ENCODE data around the gene MAGI1. TPM values are rescaled to one million over a fixed set of nuclear protein-coding genes. Genes with fewer than 3 reads are reported as not detected.

The MAGI1 gene
- total RNA-seq, 4 donors from 2014 or later = 7.6 to 42.9 (median 37.0) TPM

- no peaks in the 10 kb centered on the region for H3K4me1 ChIP-seq
- no peak for DNase-seq
- intact Hi-C loops (cut with DNase I; ENCODE audit: low total_unique reads) = no loop called here
- H3K9me3 ChIP-seq = no peaks in the 10 kb centered on the region
- H3K27ac ChIP-seq = no peak overlapping the region
- TF ChIP-seq, protein P1, sequence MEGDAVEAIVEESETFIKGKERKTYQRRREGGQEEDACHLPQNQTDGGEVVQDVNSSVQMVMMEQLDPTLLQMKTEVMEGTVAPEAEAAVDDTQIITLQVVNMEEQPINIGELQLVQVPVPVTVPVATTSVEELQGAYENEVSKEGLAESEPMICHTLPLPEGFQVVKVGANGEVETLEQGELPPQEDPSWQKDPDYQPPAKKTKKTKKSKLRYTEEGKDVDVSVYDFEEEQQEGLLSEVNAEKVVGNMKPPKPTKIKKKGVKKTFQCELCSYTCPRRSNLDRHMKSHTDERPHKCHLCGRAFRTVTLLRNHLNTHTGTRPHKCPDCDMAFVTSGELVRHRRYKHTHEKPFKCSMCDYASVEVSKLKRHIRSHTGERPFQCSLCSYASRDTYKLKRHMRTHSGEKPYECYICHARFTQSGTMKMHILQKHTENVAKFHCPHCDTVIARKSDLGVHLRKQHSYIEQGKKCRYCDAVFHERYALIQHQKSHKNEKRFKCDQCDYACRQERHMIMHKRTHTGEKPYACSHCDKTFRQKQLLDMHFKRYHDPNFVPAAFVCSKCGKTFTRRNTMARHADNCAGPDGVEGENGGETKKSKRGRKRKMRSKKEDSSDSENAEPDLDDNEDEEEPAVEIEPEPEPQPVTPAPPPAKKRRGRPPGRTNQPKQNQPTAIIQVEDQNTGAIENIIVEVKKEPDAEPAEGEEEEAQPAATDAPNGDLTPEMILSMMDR (IDR thresholded peaks at IDR 0.05) = no peak
- TF ChIP-seq POLR2A (IDR thresholded peaks at IDR 0.05) = no peak
- no peaks in the 10 kb centered on the region for H3K36me3 ChIP-seq
- H3K27me3 ChIP-seq = no peaks in the 10 kb centered on the region
- no peak overlapping the region for H3K4me3 ChIP-seq
Measured at GRCh38 chr3:65776081-65776480, 262.6 kb downstream of the MAGI1 start.

- H3K27ac ChIP-seq = no peak overlapping the region
- H3K4me3 ChIP-seq = no peak overlapping the region
- no peaks in the 10 kb centered on the region for H3K4me1 ChIP-seq
- no peaks in the 10 kb centered on the region for H3K27me3 ChIP-seq
- H3K36me3 ChIP-seq = no peaks in the 10 kb centered on the region
- TF ChIP-seq, protein P1 (IDR thresholded peaks at IDR 0.05) = no peak
- no peak for TF ChIP-seq POLR2A (IDR thresholded peaks at IDR 0.05)
- no peak for DNase-seq
- no peaks in the 10 kb centered on the region for H3K9me3 ChIP-seq
- intact Hi-C loops (cut with DNase I; ENCODE audit: low total_unique reads) = no loop called here
Measured at GRCh38 chr3:65772758-65773157, 266.0 kb downstream of the MAGI1 start.

DNA sequence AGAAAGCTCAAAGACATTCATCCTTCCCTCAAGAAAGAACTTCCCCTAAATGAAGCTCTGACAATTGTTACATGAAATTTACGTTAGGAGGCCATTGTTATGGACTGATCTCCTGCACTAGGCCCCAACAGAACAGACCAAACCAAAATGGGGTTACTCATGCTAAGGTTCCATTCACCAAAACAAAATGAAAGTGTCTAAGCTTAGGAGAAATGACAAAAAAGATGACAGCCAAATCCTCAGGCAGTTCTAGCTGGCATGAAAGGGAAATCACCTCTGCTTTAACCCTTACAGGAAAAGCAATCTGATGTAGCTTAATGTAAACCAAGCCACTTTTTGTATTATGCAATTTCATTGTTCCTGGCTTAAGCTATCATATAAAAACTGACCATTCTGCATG lies 271.2 kb downstream of the MAGI1 start:
- no peak overlapping the region for H3K27ac ChIP-seq
- H3K9me3 ChIP-seq = no peaks in the 10 kb centered on the region
- DNase-seq = no peak
- intact Hi-C loops (cut with DNase I; ENCODE audit: low total_unique reads) = no loop called here
- no peaks in the 10 kb centered on the region for H3K4me1 ChIP-seq
- TF ChIP-seq, protein P1 (IDR thresholded peaks at IDR 0.05) = no peak
- no peaks in the 10 kb centered on the region for H3K27me3 ChIP-seq
- no peaks in the 10 kb centered on the region for H3K36me3 ChIP-seq
- H3K4me3 ChIP-seq = no peak overlapping the region

DNA sequence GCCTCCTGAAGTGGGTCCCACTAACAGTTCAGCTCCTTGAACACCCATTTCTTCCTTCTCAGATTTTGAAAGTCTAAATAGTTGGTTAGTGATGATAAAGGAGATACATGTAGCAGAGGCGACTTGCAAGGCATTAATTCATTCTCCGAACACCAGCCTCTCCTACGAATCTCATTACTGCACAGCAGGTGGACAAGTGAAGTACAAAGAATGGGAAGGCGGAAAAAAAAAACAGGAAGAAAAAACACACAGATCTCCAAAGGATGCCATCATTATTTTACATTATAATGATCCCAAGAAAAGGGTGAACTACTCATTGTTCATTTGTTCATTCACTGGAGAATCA lies 276.5 kb downstream of the MAGI1 start:
- intact Hi-C loops (cut with DNase I; ENCODE audit: low total_unique reads) = no loop called here
- H3K36me3 ChIP-seq = no peaks in the 10 kb centered on the region
- DNase-seq = no peak
- TF ChIP-seq, protein P1 (IDR thresholded peaks at IDR 0.05) = no peak
- no peak for TF ChIP-seq POLR2A (IDR thresholded peaks at IDR 0.05)
- no peaks in the 10 kb centered on the region for H3K27me3 ChIP-seq
- no peak overlapping the region for H3K4me3 ChIP-seq
- H3K9me3 ChIP-seq = no peaks in the 10 kb centered on the region
- H3K4me1 ChIP-seq = no peaks in the 10 kb centered on the region
- no peak overlapping the region for H3K27ac ChIP-seq

DNA sequence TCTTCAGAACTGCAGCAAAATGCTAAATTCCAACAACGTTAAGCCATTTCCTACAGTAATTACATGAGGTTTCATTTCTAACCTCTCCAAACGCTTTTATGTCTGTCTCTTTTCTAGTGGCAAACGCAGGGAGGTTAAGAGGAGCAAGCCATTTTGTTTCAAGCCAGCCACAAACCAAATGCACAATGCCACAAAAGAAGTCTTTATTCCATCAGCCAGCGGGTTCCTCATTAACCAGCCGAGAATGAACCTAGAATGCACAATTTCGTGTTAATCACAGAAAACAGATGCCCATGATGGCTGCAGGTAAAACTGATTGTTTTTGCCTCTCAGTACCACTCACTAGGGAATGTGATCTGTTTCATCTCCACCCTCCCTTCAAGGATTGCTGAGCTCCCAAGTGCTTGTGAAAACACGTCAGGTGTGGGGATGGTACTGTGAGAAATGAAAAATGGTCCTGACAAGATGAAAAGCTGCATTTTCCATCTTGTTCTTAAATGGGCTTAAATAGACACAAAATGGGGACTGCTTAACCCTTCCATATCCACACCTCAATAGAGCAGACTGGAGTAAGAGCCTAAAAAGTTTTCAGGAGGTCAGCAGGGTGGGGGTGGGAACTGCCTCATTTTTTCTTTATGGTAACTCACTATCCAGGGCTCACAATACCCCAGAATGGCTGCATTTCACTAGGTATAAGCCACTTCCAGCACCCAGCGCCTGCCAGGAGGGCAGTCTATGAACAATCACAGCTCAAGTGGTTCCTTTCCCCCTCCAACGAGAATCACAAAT lies 277.1 kb downstream of the MAGI1 start:
- H3K4me3 ChIP-seq = no peak overlapping the region
- H3K4me1 ChIP-seq = no peaks in the 10 kb centered on the region
- DNase-seq = no peak
- H3K27me3 ChIP-seq = no peaks in the 10 kb centered on the region
- H3K9me3 ChIP-seq = no peaks in the 10 kb centered on the region
- no peaks in the 10 kb centered on the region for H3K36me3 ChIP-seq
- TF ChIP-seq, protein P1 (IDR thresholded peaks at IDR 0.05) = no peak
- no peak for TF ChIP-seq POLR2A (IDR thresholded peaks at IDR 0.05)
- H3K27ac ChIP-seq = no peak overlapping the region
- intact Hi-C loops (cut with DNase I; ENCODE audit: low total_unique reads) = no loop called here

All from uterus (tissue), 4 donors.